A673 (cell line): ENCODE data around the gene MIEF1. TPM values are rescaled to one million over a fixed set of nuclear protein-coding genes. Genes with fewer than 3 reads are reported as not detected.
A peak's percentile ranks its signal among the peaks of the same experiment; 100 is the strongest.

ENCODE experiments used
- BruUV-seq: library from RNA; stranded (reverse); fragments of 400-500 nt; replicated peaks from 2 replicates; lab custom pipeline; 2021; lab: Mats Ljungman, UMichigan
- CTCF ChIA-PET: fragments of 300-600 bp; sonication (Branson Sonifier 250); formaldehyde crosslinking; loops from one replicate; lab custom pipeline; 2022; ENCODE audit warnings: antibody characterized with exemption; lab: Charles Lee
- POLR2A ChIA-PET: fragments of 300-600 bp; sonication (Branson Sonifier 250); formaldehyde crosslinking; loops from one replicate; lab custom pipeline; 2022; ENCODE audit warnings: antibody characterized with exemption; ENCODE audit not compliant: low non-redundant PET; lab: Charles Lee
- DNase-seq: peaks from one replicate; pipeline ENCODE4 v3.0.0-alpha.2; 2015; ENCODE audit warnings: low spot score
- H3K27ac ChIP-seq: fragments of 200-600 bp; sonication (generic); 2 replicates; pipeline ENCODE4 v1.5.1; 2016; ENCODE audit warnings: mixed run types, low read depth, mild to moderate bottlenecking, mixed read lengths, antibody characterized with exemption, low read length; ENCODE audit not compliant: poor library complexity, severe bottlenecking
- H3K27me3 ChIP-seq: fragments of 200-600 bp; sonication (generic); replicated peaks from 2 replicates; pipeline ENCODE4 v1.6.1; 2017; ENCODE audit warnings: mixed run types, low read depth, mild to moderate bottlenecking, mixed read lengths, antibody characterized with exemption, low read length; ENCODE audit not compliant: insufficient read depth, poor library complexity
- H3K36me3 ChIP-seq: fragments of 200-600 bp; sonication (generic); 2 replicates; pipeline ENCODE4 v1.6.1; 2016; ENCODE audit warnings: mixed run types, mild to moderate bottlenecking, mixed read lengths, antibody characterized with exemption, low read length; ENCODE audit not compliant: insufficient read depth, poor library complexity, severe bottlenecking
- H3K4me1 ChIP-seq: fragments of 200-600 bp; sonication (generic); 2 replicates; pipeline ENCODE4 v1.6.1; 2017; ENCODE audit warnings: mixed run types, mild to moderate bottlenecking, mixed read lengths, antibody characterized with exemption, low read length; ENCODE audit not compliant: insufficient read depth, poor library complexity, severe bottlenecking
- H3K4me3 ChIP-seq: fragments of 200-600 bp; sonication (generic); 2 replicates; pipeline ENCODE4 v1.5.1; 2016; ENCODE audit warnings: low read depth, mixed run types, mild to moderate bottlenecking, mixed read lengths, low read length; ENCODE audit not compliant: poor library complexity, severe bottlenecking
- H3K9me3 ChIP-seq: fragments of 200-600 bp; sonication (generic); 2 replicates; pipeline ENCODE4 v1.6.1; 2016; ENCODE audit warnings: mixed run types, low read depth, mild to moderate bottlenecking, mixed read lengths, antibody characterized with exemption, low read length; ENCODE audit not compliant: poor library complexity, severe bottlenecking
- CTCF ChIP-seq: fragments of 300-800, 200-600 bp; sonication (generic); conservative IDR thresholded peaks from 2 replicates; pipeline ENCODE4 v1.5.1; 2017; ENCODE audit warnings: low read depth, mild to moderate bottlenecking, antibody characterized with exemption, low read length, moderate library complexity, mixed read lengths
- EZH2 ChIP-seq: fragments of 200-600 bp; sonication (generic); IDR thresholded peaks from 2 replicates; pipeline ENCODE4 v1.6.1; 2017; ENCODE audit warnings: borderline replicate concordance, low read depth, mild to moderate bottlenecking, mixed read lengths, antibody characterized with exemption, low read length; ENCODE audit not compliant: poor library complexity, severe bottlenecking
- intact Hi-C: fragments of 100-400 bp; cut with micrococcal nuclease; formaldehyde crosslinking; loops from one replicate; pipeline ENCODE4 v1.10.0; 2022; ENCODE audit not compliant: unreplicated experiment
- total RNA-seq: library from RNA; stranded (reverse); gene quantifications from 2 replicates; pipeline ENCODE4 v1.2.3, GENCODE V29; 2021

MIEF1 gene
- total RNA-seq, 1 experiment from 2014 or later: 55.1 TPM

GRCh38 chr22:39545386-39546365 lies 43.6 kb downstream of the MIEF1 start:
- no peak for TF ChIP-seq EZH2
- TF ChIP-seq CTCF: no peak
- H3K4me3 ChIP-seq: no peak overlapping the region
- no peaks in the 10 kb centered on the region for H3K4me1 ChIP-seq
- H3K27me3 ChIP-seq: peaks cover 11% of the 10 kb centered on the region
- ChIA-PET CTCF (no interaction called here), POLR2A (no interaction called here)
- no TSS peak for BruUV-seq
- peak; percentile 68 for DNase-seq
- no peaks in the 10 kb centered on the region for H3K9me3 ChIP-seq
- no peaks in the 10 kb centered on the region for H3K36me3 ChIP-seq
- intact Hi-C loops: loop anchor here (10.0 kb wide), 1 partner anchor 259 kb away; no protein-coding TSS in a partner anchor
- no peak overlapping the region for H3K27ac ChIP-seq

- BruUV-seq: no TSS peak
- ChIA-PET POLR2A (no interaction called here), CTCF (no interaction called here)
- intact Hi-C loops: loop anchor here (10.0 kb wide), 1 partner anchor 258 kb away; no protein-coding TSS in a partner anchor
- Histone ChIP-seq H3K27me3 (peaks cover 11% of the 10 kb centered on the region), H3K9me3 (no peaks in the 10 kb centered on the region), H3K27ac (no peak overlapping the region), H3K36me3 (no peaks in the 10 kb centered on the region), H3K4me1 (no peaks in the 10 kb centered on the region), H3K4me3 (no peak overlapping the region)
- DNase-seq: no peak
- no peak for TF ChIP-seq CTCF
- TF ChIP-seq EZH2: no peak
These were observed 44.9 kb downstream of the MIEF1 start for GRCh38 chr22:39546889-39547586.

GRCh38 chr22:39547587-39547947 lies 45.5 kb downstream of the MIEF1 start:
- Histone ChIP-seq H3K27me3 (peaks cover 11% of the 10 kb centered on the region), H3K36me3 (no peaks in the 10 kb centered on the region), H3K27ac (no peak overlapping the region), H3K4me3 (no peak overlapping the region), H3K9me3 (no peaks in the 10 kb centered on the region), H3K4me1 (no peaks in the 10 kb centered on the region)
- DNase-seq: no peak
- CTCF ChIA-PET: no interaction called here
- POLR2A ChIA-PET: no interaction called here
- TF ChIP-seq CTCF: no peak
- intact Hi-C loops: loop anchor here (10.0 kb wide), 1 partner anchor 257 kb away; no protein-coding TSS in a partner anchor
- BruUV-seq: no TSS peak
